Esophagus muscularis mucosa (tissue), 4 donors: ENCODE results near the gene DIPK1B. TPM values are rescaled to one million over a fixed set of nuclear protein-coding genes. Genes with fewer than 3 reads are reported as not detected.

Experiments
- DNase-seq: peaks from one replicate; pipeline ENCODE4 v3.0.0-alpha.2; 2017; ENCODE audit errors: extremely low spot score
- H3K27ac ChIP-seq, 4 donors: fragments of 200-600 bp; sonication (generic); replicated peaks in 1 of 4; 1 replicate in 3 of 4; 2 replicates in 1 of 4; pipeline ENCODE4 v1.5.1; 2016 to 2019; ENCODE audit warnings: mild to moderate bottlenecking in 1 of 4
- H3K27me3 ChIP-seq, 4 donors: fragments of 200-600 bp; sonication (generic); one replicate each; pipeline versions ENCODE4 v1.5.1 to v1.6.0; 2016 to 2019
- H3K36me3 ChIP-seq, 4 donors: fragments of 200-600 bp; sonication (generic); one replicate each; pipeline ENCODE4 v1.5.1; 2016 to 2019
- H3K4me1 ChIP-seq, 4 donors: fragments of 200-600 bp; sonication (generic); one replicate each; pipeline ENCODE4 v1.5.1; 2016 to 2019
- H3K4me3 ChIP-seq, 4 donors: fragments of 200-600 bp; sonication (generic); 1 replicate in 2 of 4; 2 replicates in 2 of 4; pipeline ENCODE4 v1.5.1; 2016 to 2019; ENCODE audit warnings: mild to moderate bottlenecking in 4 of 4, moderate library complexity in 1 of 4
- H3K9me3 ChIP-seq, 4 donors: fragments of 200-600 bp; sonication (generic); 1 replicate in 3 of 4; 2 replicates in 1 of 4; pipeline ENCODE4 v1.5.1; 2016 to 2019
- CTCF ChIP-seq, 3 experiments: fragments of 200-600 bp in 2 of 3; fragments of 450-650 bp in 1 of 3; sonication (generic) in 2 of 3; IDR thresholded peaks; one replicate each; pipeline ENCODE4 v1.5.1; 2017 to 2019; ENCODE audit warnings: antibody characterized with exemption in 3 of 3, mild to moderate bottlenecking in 2 of 3, moderate library complexity in 1 of 3
- EP300 ChIP-seq: sonication (generic); formaldehyde crosslinking; IDR thresholded peaks from one replicate; pipeline ENCODE4 v1.6.1; 2017; ENCODE audit warnings: antibody characterized with exemption
- POLR2A ChIP-seq: fragments of 450-650 bp; IDR thresholded peaks from one replicate; pipeline ENCODE4 v1.6.1; 2017; ENCODE audit warnings: antibody characterized with exemption, moderate library complexity, mild to moderate bottlenecking, low read depth
- POLR2AphosphoS5 ChIP-seq, 2 donors: sonication (generic); formaldehyde crosslinking; IDR thresholded peaks; one replicate each; pipeline ENCODE4 v1.6.1; 2017; ENCODE audit warnings: antibody characterized with exemption in 2 of 2
- WGBS: methylation state at CpG from one replicate; pipeline ENCODE4 v1.1.5; 2018; 5-methylcytosine and 5-hydroxymethylcytosine counted together
- intact Hi-C: fragments of 100-400 bp; cut with DNase I; formaldehyde crosslinking; loops from one replicate; pipeline ENCODE4 v1.15.1; 2023
- total RNA-seq, 4 donors: library from RNA; depleted of rRNA; stranded (reverse); fragments of >200 nt; gene quantifications; one replicate each; pipeline versions ENCODE4 v1.1.0 to v1.2.1, GENCODE V29; 2016

DIPK1B gene
- total RNA-seq, 4 donors from 2014 or later, result 6.6 to 27.8 (median 21.5) TPM

DNA sequence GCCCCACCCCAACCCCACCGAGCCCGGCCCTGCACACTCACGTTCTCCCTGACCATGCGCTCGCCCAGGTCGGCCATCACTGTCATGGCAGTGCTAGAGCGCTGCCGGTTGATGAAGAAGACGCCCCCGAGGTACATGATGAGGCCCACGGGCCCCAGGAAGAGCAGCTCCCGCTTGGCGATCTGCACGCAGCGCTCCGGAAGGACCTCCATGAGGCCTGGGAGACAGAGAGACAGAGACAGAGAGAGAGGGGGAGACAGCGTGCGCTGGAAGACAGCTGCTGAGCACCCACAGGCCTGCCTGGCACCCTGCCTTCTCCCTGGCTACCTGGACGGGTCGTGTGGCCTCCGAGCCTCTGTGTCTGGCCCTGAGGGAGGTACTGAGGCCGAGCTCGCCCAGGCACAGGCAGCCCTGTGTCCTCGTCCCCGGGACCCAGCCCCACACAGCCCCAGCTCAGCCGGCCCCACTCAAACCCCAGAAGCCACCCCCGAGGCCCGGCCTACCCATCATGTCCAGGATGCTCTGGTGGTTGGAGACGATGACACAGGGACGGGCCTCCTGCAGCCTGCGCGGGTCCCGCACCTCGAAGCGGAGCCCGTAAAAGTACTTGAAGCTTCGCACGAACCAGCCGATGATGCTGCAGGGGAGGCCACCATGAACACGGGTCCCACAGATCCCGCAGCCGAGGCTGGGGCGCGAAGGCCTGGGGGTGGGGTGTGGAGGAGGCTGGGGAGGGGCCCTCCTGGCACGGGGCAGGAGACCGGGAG, 35.3 kb upstream of the DIPK1B start:
- Histone ChIP-seq H3K36me3 (peaks cover 8 to 50% (median 44%) of the 10 kb centered on the region in 4 donors), H3K4me3 (no peak overlapping the region), H3K9me3 (no peaks in the 10 kb centered on the region), H3K27me3 (no peaks in the 10 kb centered on the region), H3K4me1 (peaks cover 0 to 19% (median 11%) of the 10 kb centered on the region in 4 donors), H3K27ac (no peak overlapping the region)
- DNase-seq, result no peak
- TF ChIP-seq POLR2AphosphoS5 (IDR thresholded peaks at IDR 0.05), result peak in 1 of 2 donors; percentile 27
- TF ChIP-seq POLR2A, result no peak
- TF ChIP-seq CTCF (IDR thresholded peaks at IDR 0.05), result no peak
- TF ChIP-seq EP300, result no peak
- intact Hi-C loops, result no loop called here
- 88% methylated on average over 27 of the region's 46 CpGs for WGBS

DNA sequence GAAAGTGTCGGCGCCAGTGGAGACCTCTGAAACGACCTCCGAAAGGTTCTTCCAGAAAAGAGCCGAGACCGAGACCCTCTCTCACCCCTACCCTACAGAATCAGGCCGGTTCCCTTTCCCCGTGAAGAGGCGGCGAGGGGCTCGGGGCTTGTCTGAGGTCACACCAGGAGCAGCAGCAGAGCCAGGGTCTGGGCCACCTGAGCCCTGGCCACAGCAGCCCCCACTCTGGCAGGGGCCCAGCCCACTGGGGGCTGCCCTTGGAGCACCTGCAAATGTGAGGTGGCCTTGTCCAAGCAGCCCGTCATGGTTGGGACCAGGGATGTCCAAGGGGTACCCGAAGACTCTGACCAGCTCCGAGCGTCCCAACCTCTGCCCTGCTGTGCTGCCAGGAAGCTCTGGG, 34.3 kb upstream of the DIPK1B start:
- H3K9me3 ChIP-seq, result no peaks in the 10 kb centered on the region
- 95% methylated on average over 11 of the region's 15 CpGs for WGBS
- H3K27me3 ChIP-seq, result no peaks in the 10 kb centered on the region
- no peak overlapping the region for H3K27ac ChIP-seq
- peaks cover 0 to 17% (median 8%) of the 10 kb centered on the region in 4 donors for H3K4me1 ChIP-seq
- H3K36me3 ChIP-seq, result peaks cover 8 to 44% (median 38%) of the 10 kb centered on the region in 4 donors
- intact Hi-C loops, result no loop called here
- TF ChIP-seq POLR2A (no peak), POLR2AphosphoS5 (IDR thresholded peaks at IDR 0.05) (peak in 1 of 2 donors; percentile 13)
- H3K4me3 ChIP-seq, result no peak overlapping the region
- DNase-seq, result no peak

- 86% methylated on average over 6 of the region's 6 CpGs for WGBS
- intact Hi-C loops, result no loop called here
- peaks cover 8 to 38% (median 32%) of the 10 kb centered on the region in 4 donors for H3K36me3 ChIP-seq
- H3K4me1 ChIP-seq, result peaks cover 0 to 19% (median 8%) of the 10 kb centered on the region in 4 donors
- TF ChIP-seq POLR2A, result no peak
- TF ChIP-seq POLR2AphosphoS5 (IDR thresholded peaks at IDR 0.05), result no peak
- TF ChIP-seq EP300, result no peak
- TF ChIP-seq CTCF (IDR thresholded peaks at IDR 0.05), result no peak
- no peak overlapping the region for H3K27ac ChIP-seq
- no peaks in the 10 kb centered on the region for H3K27me3 ChIP-seq
- no peak overlapping the region for H3K4me3 ChIP-seq
- DNase-seq, result no peak
- no peaks in the 10 kb centered on the region for H3K9me3 ChIP-seq
Measured at GRCh38 chr9:136678624-136679023, 33.7 kb upstream of the DIPK1B start.

DNA sequence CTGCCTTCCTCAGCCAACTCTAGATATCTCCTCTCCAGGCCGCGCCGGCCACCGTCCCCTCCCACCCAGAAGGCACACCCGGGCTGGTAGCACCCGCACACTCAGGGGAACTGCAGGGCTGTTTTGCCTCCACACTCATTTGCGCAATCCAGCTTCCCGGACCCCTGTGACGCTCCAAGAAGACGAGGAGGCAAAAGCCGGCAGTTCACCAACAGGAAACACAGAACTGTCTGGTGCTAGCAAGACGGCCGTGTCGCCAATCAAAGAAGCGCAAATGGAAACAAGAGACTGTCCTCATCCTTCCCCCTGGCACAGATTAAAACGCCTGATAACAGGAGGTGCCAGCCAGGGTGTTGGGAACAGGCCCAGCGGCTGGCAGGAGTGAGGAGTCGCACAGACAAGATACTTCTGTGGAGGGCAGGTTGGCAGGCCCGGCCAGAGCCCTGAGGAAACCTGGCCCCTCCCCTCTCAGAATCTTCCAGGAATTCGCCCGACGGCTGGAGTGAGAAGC, 32.9 kb upstream of the DIPK1B start:
- WGBS, result 79% methylated on average over 21 of the region's 22 CpGs
- Histone ChIP-seq H3K27me3 (no peaks in the 10 kb centered on the region), H3K9me3 (no peaks in the 10 kb centered on the region), H3K4me3 (no peak overlapping the region), H3K27ac (no peak overlapping the region), H3K36me3 (peaks cover 8 to 33% (median 24%) of the 10 kb centered on the region in 4 donors), H3K4me1 (peaks cover 5 to 27% (median 12%) of the 10 kb centered on the region in 4 donors)
- TF ChIP-seq POLR2AphosphoS5 (IDR thresholded peaks at IDR 0.05) (no peak), EP300 (no peak), CTCF (IDR thresholded peaks at IDR 0.05) (no peak), POLR2A (no peak)
- intact Hi-C loops, result no loop called here
- DNase-seq, result no peak

GRCh38 chr9:136681029-136681428, 31.3 kb upstream of the DIPK1B start:
- WGBS, result 94% methylated on average over 17 of the region's 17 CpGs

More at GRCh38 chr9:136681029-136681428, 31.3 kb upstream of the DIPK1B start:
- Histone ChIP-seq H3K27ac (no peak overlapping the region), H3K4me3 (no peak overlapping the region), H3K27me3 (no peaks in the 10 kb centered on the region), H3K4me1 (peaks cover 20 to 40% (median 28%) of the 10 kb centered on the region in 4 donors), H3K36me3 (peaks cover 5 to 20% (median 14%) of the 10 kb centered on the region in 4 donors), H3K9me3 (no peaks in the 10 kb centered on the region)
- DNase-seq, result no peak
- TF ChIP-seq POLR2A, result no peak
- TF ChIP-seq EP300, result no peak
- TF ChIP-seq CTCF (IDR thresholded peaks at IDR 0.05), result no peak
- TF ChIP-seq POLR2AphosphoS5 (IDR thresholded peaks at IDR 0.05), result no peak
- intact Hi-C loops, result no loop called here
